Activated naive CD8-positive, alpha-beta T cell treated with anti-CD3 and anti-CD28 coated beads, Interleukin-2, amount 50 U/mL, for 24 hours (primary cell): ENCODE measurements around the gene MTM1.

Source experiments
- ATAC-seq: fragments of 150-1000 bp; cut with Tn5 transposase; one replicate; pipeline ENCODE4 v1.10.0; 2021
- DNase-seq: peaks from one replicate; pipeline ENCODE4 v3.0.0; 2021
- H3K27ac Mint-ChIP-seq: one replicate; pipeline ENCODE4 v1.8.0; 2021; ENCODE audit warnings: mild to moderate bottlenecking, mixed read lengths
- H3K27me3 Mint-ChIP-seq: one replicate; pipeline ENCODE4 v1.8.0; 2021; ENCODE audit warnings: mixed read lengths
- H3K36me3 Mint-ChIP-seq: one replicate; pipeline ENCODE4 v1.8.0; 2021; ENCODE audit warnings: low read depth, mixed read lengths
- H3K4me1 Mint-ChIP-seq: one replicate; pipeline ENCODE4 v1.8.0; 2021; ENCODE audit warnings: mixed read lengths
- H3K4me3 Mint-ChIP-seq: one replicate; pipeline ENCODE4 v1.8.0; 2021; ENCODE audit warnings: mild to moderate bottlenecking, moderate library complexity, mixed read lengths
- H3K9me3 Mint-ChIP-seq: one replicate; pipeline ENCODE4 v1.8.0; 2021; ENCODE audit warnings: mixed read lengths

MTM1 gene

GRCh38 chrX:150568320-150569154, at the start of gene MTM1:
TSS of gene MTM1 (plus strand) at chrX:150568621. CDS start at chrX:150592615, 23,994 bp downstream.
- peak within 1 kb of the TSS; percentile 82 for H3K4me3 Mint-ChIP-seq
- H3K36me3 Mint-ChIP-seq = no peaks in the 10 kb centered on the region
- peak; percentile 89 for DNase-seq
- H3K9me3 Mint-ChIP-seq = no peaks in the 10 kb centered on the region
- H3K4me1 Mint-ChIP-seq = peaks cover 40% of the 10 kb centered on the region
- peak within 1 kb of the TSS; percentile 67 for H3K27ac Mint-ChIP-seq
- H3K27me3 Mint-ChIP-seq = no peaks in the 10 kb centered on the region
- ATAC-seq = peak; percentile 87

DNA sequence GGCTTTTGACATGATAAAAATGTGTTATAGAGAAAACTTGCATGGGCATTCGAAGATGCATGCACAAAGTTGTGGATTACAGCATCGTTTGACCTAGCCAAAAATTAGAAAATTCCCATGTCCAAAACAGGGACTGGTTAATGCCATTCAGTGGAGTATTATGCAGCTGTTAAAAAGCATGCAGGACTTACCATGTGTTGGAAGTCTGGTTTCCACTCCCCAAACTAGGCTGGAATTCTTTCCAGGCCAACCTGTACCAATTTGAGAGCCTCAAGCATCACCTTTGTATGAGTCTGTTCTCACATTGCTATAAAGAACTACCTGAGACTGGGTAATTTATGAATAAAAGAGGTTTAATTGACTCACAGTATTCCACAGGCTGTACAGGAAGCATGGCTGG, 45.9 kb upstream of the MTM1 start:
- Mint-ChIP-seq H3K36me3 (no peaks in the 10 kb centered on the region), H3K27me3 (no peaks in the 10 kb centered on the region), H3K27ac (no peak overlapping the region), H3K4me3 (no peak overlapping the region), H3K9me3 (no peaks in the 10 kb centered on the region), H3K4me1 (no peaks in the 10 kb centered on the region)
- ATAC-seq = no peak
- no peak for DNase-seq

DNA sequence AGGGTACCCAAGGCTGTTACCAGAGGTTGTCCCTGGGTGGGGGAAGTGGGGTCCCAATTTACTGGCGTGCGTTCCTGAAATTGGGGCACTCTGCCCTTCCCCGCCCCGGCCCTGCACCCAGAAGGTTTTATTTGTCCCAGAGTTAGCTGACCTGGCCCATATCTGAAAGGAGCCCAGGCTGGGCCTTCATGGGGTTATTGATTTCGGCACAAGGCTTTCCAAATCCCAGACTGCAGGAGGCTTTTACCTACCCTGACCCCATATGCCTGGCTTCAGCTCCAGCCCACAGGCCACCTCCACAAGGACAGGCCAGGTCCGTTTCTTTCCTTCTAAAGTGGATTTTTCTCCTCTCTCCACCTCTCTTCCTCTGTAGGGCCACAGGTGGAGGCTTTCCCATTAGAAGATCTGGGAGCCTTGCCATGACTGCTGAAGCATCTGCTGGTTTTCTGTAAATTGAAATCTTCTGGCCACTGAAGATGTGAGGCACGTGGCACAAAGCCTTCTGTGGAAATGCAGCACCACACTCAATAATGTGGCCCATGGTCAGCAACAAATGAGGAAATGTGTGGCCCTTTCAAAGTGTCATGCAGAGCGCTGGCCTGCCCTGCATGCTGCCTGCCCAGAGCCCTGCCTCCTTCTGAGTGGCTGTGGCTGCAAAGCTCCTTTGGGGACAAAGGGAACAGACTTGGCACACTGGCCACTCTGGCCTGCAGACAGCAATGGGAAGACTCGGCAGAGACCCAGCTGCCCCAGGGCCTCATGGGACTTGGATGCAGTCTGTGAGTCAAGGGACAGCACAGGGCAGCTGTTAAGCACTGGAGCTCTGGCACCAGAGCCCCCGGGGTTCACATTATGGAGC, 43.1 kb upstream of the MTM1 start:
- no peak overlapping the region for H3K27ac Mint-ChIP-seq
- DNase-seq = no peak

DNA sequence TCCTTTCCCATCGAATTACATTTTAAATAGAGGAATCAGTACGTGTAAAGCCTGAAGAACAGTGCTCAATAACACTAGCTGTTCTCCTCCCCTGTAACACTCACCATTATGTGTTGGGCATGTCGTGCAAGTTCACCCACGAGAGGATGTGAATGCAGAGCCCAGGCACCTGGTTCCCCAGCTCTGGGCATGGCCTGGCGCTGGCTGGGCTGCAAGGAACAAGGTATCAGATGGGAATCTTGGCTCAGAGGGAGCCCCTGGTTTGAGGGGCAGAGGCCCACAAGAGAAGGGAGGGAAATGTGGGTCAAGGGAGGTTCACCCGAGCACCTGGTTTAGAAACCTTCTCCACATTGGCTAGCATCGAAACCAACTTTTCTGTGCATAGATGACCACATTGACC, 41.7 kb upstream of the MTM1 start:
- no peak overlapping the region for H3K4me3 Mint-ChIP-seq
- H3K27me3 Mint-ChIP-seq = no peaks in the 10 kb centered on the region
- DNase-seq (no peak), ATAC-seq (no peak)
- no peaks in the 10 kb centered on the region for H3K4me1 Mint-ChIP-seq
- H3K9me3 Mint-ChIP-seq = no peaks in the 10 kb centered on the region
- no peaks in the 10 kb centered on the region for H3K36me3 Mint-ChIP-seq
- no peak overlapping the region for H3K27ac Mint-ChIP-seq

More for the DNA sequence above, 43.1 kb upstream of the MTM1 start:
- Mint-ChIP-seq H3K9me3 (no peaks in the 10 kb centered on the region), H3K27me3 (no peaks in the 10 kb centered on the region), H3K36me3 (no peaks in the 10 kb centered on the region), H3K4me3 (no peak overlapping the region), H3K4me1 (no peaks in the 10 kb centered on the region)
- no peak for ATAC-seq

DNA sequence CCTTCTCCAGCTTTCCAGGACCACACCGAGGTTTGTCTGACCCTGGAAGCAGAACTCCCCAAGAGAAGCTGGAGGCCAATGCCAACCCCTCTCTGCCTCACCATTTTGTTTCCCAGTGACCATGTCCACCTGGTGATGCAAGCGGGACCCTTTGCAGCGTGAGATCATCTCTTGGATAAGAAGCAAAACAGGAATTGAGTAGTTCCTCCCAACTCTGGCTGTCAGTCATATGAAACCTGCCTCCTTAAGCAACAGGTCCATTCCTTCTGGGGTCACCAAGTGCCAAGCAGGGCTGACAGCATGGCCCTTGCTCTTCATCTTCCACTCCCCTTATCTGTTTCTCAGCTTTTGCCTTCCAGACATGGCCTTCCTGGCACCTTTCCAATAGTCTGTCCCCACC, 41.3 kb upstream of the MTM1 start:
- no peak for DNase-seq
- ATAC-seq = no peak
- H3K4me3 Mint-ChIP-seq = no peak overlapping the region
- no peaks in the 10 kb centered on the region for H3K9me3 Mint-ChIP-seq
- H3K36me3 Mint-ChIP-seq = no peaks in the 10 kb centered on the region
- H3K4me1 Mint-ChIP-seq = no peaks in the 10 kb centered on the region
- H3K27me3 Mint-ChIP-seq = no peaks in the 10 kb centered on the region
- no peak overlapping the region for H3K27ac Mint-ChIP-seq

GRCh38 chrX:150529587-150529986, 38.8 kb upstream of the MTM1 start:
- ATAC-seq (no peak), DNase-seq (no peak)
- Mint-ChIP-seq H3K27ac (no peak overlapping the region), H3K27me3 (no peaks in the 10 kb centered on the region), H3K9me3 (peaks cover 9% of the 10 kb centered on the region), H3K4me3 (no peak overlapping the region), H3K36me3 (peaks cover 2% of the 10 kb centered on the region), H3K4me1 (peaks cover 5% of the 10 kb centered on the region)

DNA sequence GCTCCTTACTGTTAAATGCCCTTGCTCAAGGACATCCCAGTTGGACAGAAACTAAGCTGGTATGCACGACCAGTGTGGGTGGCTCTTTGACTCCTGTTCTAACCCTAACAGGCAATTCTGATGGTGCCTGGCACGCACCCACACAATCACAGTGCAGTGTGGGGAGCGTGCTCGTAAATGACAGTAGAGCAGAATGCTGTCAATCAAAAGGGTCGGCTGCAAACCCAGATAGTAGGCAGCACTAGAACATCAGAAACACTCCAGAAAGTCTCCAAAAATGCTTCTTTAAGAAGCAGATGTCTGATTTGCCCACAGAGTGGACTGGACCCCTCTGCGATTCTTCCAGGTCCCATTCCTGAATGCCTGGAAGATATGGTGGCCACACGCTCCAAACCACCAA, 37.6 kb upstream of the MTM1 start:
- Mint-ChIP-seq H3K9me3 (peaks cover 10% of the 10 kb centered on the region), H3K4me1 (peaks cover 5% of the 10 kb centered on the region), H3K27ac (no peak overlapping the region), H3K27me3 (no peaks in the 10 kb centered on the region), H3K4me3 (no peak overlapping the region), H3K36me3 (peaks cover 2% of the 10 kb centered on the region)
- no peak for ATAC-seq
- DNase-seq = no peak

GRCh38 chrX:150531467-150531866, 37.0 kb upstream of the MTM1 start:
- H3K4me1 Mint-ChIP-seq = peaks cover 5% of the 10 kb centered on the region

DNA sequence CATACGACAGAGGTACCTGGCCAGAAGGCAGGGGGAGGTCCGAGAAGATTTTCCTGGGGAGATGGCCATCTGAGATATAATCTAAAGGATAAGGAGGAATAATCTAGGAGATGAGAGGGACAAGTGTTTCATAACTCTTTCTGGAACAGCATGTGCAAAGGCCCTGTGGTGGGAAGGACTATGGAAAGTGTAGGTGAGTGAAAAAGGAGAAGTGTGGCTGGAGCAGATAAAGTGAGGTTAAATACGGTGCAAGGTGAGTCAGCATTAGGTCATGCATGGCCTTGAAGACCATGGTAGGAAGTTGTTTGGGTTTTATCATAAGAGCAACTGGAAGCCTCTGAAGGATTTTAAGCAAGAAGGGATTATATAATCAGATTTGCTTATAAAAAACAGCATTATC, 34.6 kb upstream of the MTM1 start:
- no peaks in the 10 kb centered on the region for H3K27me3 Mint-ChIP-seq
- peaks cover 5% of the 10 kb centered on the region for H3K4me1 Mint-ChIP-seq
- no peak for DNase-seq
- no peak overlapping the region for H3K27ac Mint-ChIP-seq
- H3K36me3 Mint-ChIP-seq = peaks cover 2% of the 10 kb centered on the region
- ATAC-seq = no peak
- no peak overlapping the region for H3K4me3 Mint-ChIP-seq
- peaks cover 16% of the 10 kb centered on the region for H3K9me3 Mint-ChIP-seq

More at GRCh38 chrX:150531467-150531866, 37.0 kb upstream of the MTM1 start:
- H3K4me3 Mint-ChIP-seq = no peak overlapping the region
- ATAC-seq = no peak
- H3K27ac Mint-ChIP-seq = no peak overlapping the region
- peaks cover 14% of the 10 kb centered on the region for H3K9me3 Mint-ChIP-seq
- H3K36me3 Mint-ChIP-seq = peaks cover 2% of the 10 kb centered on the region
- H3K27me3 Mint-ChIP-seq = no peaks in the 10 kb centered on the region
- no peak for DNase-seq

DNA sequence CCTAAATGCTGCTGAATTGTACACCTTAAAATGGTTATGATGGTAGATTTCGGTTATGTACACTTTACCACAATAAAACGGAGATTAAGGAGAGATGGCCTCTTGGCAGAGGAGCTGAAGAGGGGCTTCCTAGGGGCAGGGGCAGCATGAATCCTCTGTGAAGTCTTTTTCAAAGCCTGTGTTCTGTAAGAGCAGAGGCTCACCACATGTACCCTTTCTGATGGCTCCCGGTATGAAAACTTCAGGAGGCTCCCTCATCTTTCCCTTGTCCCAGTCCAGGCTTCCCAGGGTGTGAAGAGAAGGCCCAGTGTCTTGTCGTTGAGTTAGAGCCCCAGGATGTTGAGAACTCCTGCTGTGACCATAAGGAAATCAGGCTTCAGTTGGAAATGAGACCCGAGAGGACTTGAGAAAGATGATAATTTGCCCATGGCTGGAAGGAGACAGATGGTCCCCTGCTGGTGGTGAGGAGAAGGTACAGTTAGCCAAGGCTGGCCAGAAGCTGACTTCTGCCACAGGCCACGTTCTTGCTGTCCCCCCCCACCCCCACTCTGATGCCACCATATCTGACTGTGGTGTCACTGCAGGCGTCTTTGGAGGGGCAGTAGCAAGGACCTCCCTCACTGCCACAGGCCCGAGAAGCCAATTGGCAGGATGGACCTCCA, 31.8 kb upstream of the MTM1 start:
- DNase-seq (no peak), ATAC-seq (no peak)
- Mint-ChIP-seq H3K36me3 (peaks cover 2% of the 10 kb centered on the region), H3K9me3 (peaks cover 16% of the 10 kb centered on the region), H3K4me3 (no peak overlapping the region), H3K27ac (no peak overlapping the region), H3K27me3 (no peaks in the 10 kb centered on the region), H3K4me1 (peaks cover 5% of the 10 kb centered on the region)

DNA sequence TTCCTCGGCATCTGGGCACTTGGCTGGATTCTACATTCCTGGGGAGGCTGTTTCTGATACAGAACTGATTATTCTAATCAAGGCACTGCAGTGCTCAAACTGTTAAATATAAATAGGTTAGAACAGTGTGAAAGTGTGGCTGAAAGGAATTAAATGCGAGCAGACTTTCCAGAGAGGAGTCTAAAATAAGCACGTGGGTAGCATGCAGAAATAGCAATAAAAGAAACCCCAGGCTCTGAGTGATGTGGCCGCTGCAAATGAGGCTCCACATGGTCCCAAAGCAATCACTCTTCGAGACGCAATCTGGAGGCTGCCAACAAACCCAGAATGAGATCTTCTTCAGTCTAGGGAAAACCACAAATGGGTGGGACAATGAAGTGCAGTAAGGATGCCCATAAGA, 30.6 kb upstream of the MTM1 start:
- peaks cover 16% of the 10 kb centered on the region for H3K9me3 Mint-ChIP-seq
- DNase-seq (no peak), ATAC-seq (no peak)
- no peak overlapping the region for H3K27ac Mint-ChIP-seq
- H3K4me1 Mint-ChIP-seq = peaks cover 5% of the 10 kb centered on the region
- no peaks in the 10 kb centered on the region for H3K27me3 Mint-ChIP-seq
- H3K36me3 Mint-ChIP-seq = peaks cover 2% of the 10 kb centered on the region
- no peak overlapping the region for H3K4me3 Mint-ChIP-seq

DNA sequence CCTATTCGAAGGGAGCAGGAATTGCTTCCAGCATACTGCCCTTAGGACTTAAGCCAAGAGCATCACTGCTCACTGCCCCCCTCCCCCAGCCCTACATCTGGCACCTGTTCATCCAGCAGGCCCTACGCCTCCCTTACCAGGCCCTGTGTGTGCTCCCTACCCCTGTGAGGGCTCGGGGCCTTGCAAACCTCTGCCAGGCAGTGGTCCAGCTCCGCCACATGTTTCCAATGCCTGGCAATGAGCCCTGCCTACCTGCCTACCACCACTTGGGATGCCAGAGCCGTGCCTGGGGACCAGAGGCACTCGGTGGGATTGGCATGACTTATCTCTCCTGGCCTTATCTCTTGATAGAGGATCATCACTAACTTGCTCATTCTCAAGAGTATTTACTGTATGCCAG, 27.5 kb upstream of the MTM1 start:
- H3K27me3 Mint-ChIP-seq = no peaks in the 10 kb centered on the region
- H3K27ac Mint-ChIP-seq = no peak overlapping the region
- no peak overlapping the region for H3K4me3 Mint-ChIP-seq
- H3K9me3 Mint-ChIP-seq = peaks cover 6% of the 10 kb centered on the region
- peaks cover 2% of the 10 kb centered on the region for H3K4me1 Mint-ChIP-seq
- H3K36me3 Mint-ChIP-seq = no peaks in the 10 kb centered on the region
- ATAC-seq (no peak), DNase-seq (no peak)

DNA sequence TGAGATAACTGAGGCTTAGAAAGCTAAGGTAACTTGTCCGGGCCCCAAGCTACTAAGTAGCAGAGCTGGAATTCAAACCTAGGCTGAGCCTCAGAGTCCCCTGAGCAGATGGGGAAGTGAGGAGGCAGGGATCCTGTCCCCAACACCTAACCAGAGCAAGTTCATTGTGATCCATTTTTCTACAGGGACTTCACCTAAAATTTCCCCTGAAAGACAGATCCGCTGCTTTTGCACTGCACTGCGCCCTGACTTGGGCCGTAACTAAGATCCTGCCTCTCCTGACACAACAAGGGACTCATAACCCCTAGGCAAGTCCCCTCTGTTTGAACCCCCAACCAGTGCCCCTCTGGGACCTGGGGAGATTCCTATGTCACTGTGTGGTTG, 25.6 kb upstream of the MTM1 start:
- no peak overlapping the region for H3K4me3 Mint-ChIP-seq
- ATAC-seq (no peak), DNase-seq (no peak)
- no peaks in the 10 kb centered on the region for H3K36me3 Mint-ChIP-seq
- H3K27ac Mint-ChIP-seq = no peak overlapping the region
- no peaks in the 10 kb centered on the region for H3K9me3 Mint-ChIP-seq
- peaks cover 17% of the 10 kb centered on the region for H3K4me1 Mint-ChIP-seq
- no peaks in the 10 kb centered on the region for H3K27me3 Mint-ChIP-seq

DNA sequence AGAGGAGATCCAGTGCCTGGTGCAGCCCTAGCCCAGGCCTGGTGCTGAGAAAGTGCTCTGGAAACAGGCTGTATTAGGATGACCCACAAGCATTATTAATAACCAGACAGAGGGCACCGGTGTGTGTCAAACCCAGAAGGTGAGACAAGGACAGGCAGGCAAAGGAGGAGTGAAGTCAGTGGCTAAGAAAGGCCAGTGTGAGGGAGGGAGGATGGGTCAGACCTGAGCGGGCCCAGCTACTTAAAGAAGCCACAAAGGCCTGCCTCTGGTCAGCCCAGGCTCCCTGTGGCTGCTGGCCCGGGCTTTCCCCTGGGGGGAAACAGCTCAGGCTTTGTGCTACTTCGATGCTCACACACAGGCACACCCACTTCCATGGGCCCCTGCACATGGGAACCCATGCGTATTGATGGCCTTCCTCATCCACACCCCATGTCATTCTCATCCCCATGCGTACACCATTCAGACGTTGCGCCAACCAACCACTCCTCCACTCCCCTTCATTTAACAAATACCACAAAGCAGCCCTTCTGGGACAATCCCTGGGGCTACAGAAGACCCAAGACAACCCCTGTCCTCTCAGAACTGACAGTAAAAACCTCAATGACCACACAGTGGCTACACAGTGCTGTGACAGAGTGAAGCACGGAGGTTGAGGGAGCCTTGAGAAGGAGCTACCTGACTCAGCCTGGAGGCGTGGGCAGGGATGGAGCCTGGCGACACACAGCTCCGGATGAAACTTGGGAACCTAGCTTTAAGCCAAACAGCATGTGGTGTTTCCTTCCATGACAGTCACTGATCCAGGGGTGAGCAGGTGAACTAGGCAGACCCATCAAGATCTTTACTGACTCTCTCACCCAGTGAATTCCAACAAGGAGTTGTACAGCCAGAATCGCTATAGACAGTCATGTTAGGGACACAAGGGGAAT, 24.9 kb upstream of the MTM1 start:
- Mint-ChIP-seq H3K4me3 (no peak overlapping the region), H3K4me1 (peaks cover 24% of the 10 kb centered on the region), H3K36me3 (no peaks in the 10 kb centered on the region), H3K27me3 (no peaks in the 10 kb centered on the region), H3K9me3 (no peaks in the 10 kb centered on the region), H3K27ac (no peak overlapping the region)
- DNase-seq = no peak
- ATAC-seq = peak; percentile 27
